IPS-NIHi7 (cell line): ENCODE data around the gene TENM4.

ENCODE experiments used
- DNase-seq: peaks from one replicate; pipeline ENCODE4 v3.0.0; 2012; ENCODE audit warnings: mixed read lengths; ENCODE audit errors: extremely low spot score

The TENM4 gene

DNA sequence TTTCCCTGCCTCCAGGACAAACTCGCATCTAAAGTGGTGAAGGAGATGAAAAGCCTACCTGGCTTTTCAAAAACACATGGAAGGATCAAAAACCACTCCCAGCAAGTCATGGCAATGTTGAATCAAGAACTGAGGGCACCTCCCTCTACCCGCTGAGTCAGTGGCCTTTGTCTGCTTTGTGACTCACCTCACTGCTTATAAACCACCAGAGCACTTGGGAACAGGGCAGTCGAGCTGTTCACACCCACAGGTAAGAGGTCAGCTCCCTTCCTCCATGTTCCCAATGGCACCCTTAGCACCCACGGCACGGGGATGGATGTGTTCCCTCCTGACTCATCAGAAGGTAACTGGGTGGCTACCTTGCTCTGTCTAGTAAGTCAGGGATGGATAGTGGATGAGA, 21.7 kb downstream of the TENM4 start:
- DNase-seq, result peak; percentile 43

DNA sequence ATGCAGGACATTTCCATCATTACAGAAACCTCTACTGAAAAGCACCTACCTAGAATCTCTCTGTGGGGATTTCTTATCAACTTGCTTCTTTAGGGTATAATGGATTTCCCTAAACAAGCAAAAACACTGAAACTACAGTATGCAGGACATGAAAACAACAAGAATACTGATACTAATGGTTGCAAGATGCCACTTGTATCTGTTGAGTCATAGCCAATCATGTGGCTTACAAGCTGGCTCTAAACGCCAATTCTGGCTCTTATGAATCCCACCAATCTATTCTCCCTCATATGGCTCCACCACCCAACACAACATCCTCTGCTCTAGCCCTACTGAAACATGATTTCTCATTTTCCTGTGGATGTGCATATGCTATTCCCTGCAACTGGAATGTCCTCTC, 22.6 kb downstream of the TENM4 start:
- no peak for DNase-seq

- no peak for DNase-seq
These were observed 23.5 kb downstream of the TENM4 start for GRCh38 chr11:79417069-79417920.

DNA sequence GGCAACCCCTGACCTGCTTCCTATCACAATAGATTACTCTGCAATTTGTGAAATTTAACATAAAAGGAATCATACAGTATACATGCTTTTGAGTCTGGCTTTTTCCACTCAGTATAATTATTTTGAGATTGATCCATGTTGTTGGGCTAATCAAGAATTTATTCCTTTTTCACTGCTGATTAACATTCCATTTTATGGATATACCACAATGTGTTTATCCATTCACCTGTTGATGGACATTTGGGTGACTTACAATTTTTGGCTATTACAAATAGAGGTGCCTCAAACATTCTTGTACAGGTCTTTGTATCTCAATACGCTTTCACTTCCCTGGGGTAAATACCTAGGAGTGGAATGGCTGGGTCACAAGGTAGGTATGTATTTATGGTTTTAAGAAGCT, 24.9 kb downstream of the TENM4 start:
- DNase-seq, result no peak

- DNase-seq, result no peak
These were observed 25.4 kb downstream of the TENM4 start for GRCh38 chr11:79415411-79415810.

GRCh38 chr11:79414644-79415317, 26.0 kb downstream of the TENM4 start:
- no peak for DNase-seq

DNA sequence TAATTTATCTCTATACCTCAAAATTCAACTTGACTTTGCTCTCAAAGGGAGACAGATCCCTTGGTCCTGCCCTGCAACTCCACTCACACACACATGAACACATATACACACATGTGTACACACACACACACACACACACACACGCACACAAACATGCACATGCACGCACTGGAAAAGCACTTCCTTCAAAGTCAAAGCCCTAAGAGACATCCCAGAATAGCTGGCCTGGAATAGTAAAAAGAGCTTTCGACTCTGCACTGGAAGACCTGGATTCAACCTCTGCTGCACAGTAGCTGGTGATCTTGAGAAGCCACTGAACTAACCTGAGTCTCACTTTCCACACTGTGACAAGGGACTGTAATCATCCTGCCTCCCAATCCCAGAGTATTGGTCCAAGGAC, 26.8 kb downstream of the TENM4 start:
- no peak for DNase-seq

DNA sequence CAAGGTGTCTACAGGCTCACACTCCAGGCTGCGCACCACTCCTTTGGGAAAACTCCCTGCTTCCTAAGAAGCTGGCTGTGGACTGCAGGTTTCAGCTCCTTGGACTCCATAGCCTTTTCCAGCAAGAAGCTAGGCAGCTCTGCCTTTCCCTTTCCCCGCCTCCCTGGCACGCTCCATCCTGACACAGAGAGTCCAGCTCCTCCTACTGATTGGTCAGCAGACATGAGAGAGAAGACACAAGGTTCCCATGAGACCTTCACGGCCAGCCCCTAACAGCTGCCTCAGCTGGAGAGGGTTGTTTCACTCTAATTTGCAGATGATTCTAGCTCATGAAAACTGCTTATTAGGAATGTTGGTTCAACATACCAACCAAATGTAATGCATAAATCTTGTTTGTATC, 27.6 kb downstream of the TENM4 start:
- peak; percentile 60 for DNase-seq

DNA sequence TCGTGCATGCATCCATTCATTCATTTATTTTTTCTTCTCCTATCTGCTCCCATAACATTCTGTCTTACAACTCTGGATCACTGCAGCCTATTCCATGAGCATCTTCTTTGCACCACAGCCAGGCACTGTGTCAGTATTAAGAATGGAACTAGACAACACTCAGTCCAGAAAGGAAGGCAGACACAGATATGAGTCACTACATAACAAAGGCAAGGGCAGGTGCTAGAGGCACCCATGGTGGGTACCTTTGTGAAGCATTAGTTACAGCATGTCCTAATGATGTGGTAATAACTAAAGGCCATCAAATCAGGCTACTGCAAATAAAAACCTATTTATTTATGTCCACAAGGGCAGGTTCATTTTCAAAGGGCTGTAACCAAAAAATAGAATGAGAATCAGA, 28.1 kb downstream of the TENM4 start:
- no peak for DNase-seq

DNA sequence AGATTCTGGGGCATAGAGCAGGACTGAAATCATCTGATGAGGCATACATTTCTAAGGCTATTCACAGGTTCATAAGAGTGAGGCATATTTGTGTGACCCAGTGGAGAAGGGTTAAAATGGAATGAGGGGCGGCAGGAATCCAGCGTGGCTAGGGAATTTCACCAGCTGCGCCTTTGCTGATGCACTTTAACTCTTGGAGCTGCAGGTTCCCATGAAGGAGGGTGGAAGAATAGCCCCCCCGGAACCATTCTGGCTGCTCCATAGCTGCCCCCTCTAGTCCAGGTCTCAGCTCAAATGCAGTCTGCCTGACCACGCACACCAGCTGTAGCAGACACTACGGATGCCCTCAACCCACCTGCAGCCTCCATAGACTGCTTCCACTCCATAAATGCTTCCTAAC, 31.5 kb downstream of the TENM4 start:
- DNase-seq, result no peak

DNA sequence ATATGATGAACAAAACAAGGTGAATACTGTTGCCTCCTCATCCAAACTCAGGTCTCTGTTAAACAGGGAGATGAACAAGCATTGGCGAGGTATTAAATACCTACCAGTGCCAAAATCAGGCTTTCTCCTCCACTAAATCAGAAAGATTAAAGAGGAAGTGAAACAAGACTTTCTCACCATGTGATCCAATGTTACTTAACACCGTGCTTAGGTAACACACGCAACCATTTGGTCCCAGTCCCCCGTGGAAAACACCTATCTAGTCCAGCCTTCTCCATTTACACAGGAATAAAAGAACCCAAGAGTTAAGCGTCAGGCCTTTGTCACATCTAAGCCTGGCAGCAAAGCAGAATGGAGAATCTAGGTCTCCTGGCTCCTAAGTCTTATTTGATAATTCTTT, 34.5 kb downstream of the TENM4 start:
- DNase-seq, result no peak

- DNase-seq, result no peak
These were observed 36.0 kb downstream of the TENM4 start for GRCh38 chr11:79404806-79405205.

DNA sequence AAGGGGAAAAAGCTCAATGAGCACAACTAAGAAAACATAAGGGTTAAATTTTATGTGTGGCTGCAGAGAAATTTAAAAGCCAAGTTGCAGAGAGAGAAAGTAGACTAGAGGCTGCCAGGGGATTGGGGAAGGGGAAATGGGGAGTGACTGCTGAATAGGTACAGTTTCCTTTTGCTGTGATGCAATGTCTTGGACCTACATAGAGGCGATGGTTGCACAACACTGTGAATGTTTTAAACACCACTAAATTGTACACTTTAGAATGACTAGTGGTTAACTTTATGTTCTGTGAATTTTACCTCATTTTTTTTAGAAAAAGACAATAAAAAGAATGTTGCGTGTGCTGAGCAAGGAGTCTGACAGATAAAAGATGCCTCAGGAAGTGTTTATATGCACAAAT, 36.5 kb downstream of the TENM4 start:
- no peak for DNase-seq

DNA sequence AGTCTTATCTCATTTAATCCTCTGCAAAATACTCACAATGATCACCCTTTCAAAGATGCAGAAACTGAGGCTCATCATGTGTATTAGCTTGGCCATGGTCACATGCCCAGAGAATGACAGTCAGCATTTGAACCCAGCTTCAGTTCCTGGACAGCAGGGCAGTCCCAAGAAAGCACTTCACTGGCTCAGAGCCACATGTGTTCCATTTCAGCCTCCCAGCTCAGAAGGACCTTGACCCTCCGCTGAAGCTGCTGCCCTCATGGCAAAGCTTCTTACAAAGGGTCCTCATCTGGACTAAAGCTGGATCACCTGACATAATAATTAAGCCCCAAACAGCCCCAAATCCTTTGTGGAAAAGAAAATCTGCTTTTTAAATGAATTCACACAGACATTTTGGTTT, 37.0 kb downstream of the TENM4 start:
- DNase-seq, result no peak

DNA sequence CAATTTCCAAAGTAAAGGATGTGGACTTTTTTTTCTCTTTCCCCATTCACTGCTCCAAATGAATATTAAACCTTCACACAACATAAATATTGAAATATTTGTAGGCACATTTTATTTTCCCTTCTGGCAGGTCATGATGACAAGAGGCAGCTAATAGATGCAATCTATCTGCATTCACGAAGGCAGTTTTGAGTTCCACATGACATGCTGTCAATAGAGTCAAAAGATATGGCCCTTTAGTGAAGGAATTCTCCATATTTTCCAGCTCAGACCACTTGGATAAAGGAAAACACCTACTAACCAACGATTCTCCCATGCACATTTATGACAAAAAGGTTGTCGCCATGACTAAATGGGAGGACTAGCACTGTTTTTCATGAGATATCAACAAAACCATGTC, 37.9 kb downstream of the TENM4 start:
- no peak for DNase-seq

- peak; percentile 71 for DNase-seq
These were observed 40.0 kb downstream of the TENM4 start for GRCh38 chr11:79400717-79401330.

DNA sequence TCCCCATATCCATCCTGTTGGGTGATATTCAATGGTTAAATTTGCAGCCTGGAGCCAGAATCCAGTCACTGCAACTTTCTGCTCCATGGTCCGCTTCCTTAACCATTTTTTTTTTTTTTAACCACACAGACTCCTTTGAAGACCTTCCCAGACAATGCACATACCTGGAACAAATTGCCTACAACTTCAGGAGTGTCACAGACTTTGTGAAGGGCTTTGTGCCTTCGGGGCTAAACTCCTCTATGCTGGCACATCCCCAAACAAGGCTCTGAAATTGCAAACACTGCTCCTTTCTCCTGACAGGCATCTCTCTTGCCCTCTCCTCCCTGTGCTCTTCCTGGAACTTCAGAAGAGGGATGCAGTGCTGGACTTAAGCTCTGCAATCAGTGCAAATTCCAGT, 40.6 kb downstream of the TENM4 start:
- DNase-seq, result no peak

DNA sequence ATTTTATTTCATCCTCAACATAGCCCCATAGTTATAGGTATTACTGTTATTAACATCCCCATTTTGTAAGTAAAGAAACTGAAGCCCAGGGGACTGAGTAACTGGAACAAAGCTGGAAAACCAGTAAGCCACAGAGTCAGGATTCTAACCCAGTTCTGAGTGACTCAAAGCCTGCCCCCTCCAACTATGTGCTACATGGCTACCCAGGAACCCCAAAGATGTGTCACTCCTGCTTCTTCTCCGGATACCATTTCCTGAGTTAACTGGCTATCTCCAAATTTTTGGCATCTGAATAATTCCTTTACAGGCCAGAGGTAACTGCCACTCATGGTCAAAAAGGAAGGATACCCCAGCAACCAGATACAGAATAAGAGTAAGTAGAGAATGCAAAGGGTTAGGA, 43.6 kb downstream of the TENM4 start:
- DNase-seq, result no peak

- no peak for DNase-seq
These were observed 44.2 kb downstream of the TENM4 start for GRCh38 chr11:79396674-79397073.

DNA sequence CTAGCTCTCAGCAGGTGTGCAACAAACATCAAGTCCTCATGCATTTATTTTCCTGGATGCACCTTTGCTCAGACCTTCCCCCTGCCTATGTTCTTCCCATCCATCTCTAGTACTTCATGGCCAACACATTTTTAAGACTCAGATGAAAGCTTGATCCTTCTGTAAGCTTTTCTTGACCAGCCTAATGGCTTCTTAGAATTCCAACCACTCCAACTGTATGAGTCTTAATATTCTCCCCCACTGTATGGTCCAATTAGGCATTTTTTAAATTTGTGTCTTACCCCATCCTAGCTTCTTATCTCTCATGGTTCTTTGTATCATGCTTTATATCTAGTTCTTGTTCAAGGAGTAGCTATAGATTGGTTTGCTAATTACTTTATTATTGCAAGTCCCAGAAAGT, 44.8 kb downstream of the TENM4 start:
- no peak for DNase-seq

- DNase-seq, result peak; percentile 70
These were observed 47.3 kb downstream of the TENM4 start for GRCh38 chr11:79393362-79394043.

- DNase-seq, result no peak
These were observed 48.7 kb downstream of the TENM4 start for GRCh38 chr11:79392161-79392560.
